A204.1 (cell line): ENCODE results near the gene ST6GALNAC3.
"Not testable (repeated sequence)": the region's sequence is repeated elsewhere in the genome, so short reads cannot be mapped to it uniquely, and the experiment has no call there.

Experiments used
- FAIRE-seq: peaks from 2 replicates; lab custom pipeline; 2012; peaks lifted over from hg19 to GRCh38; lab: Jason Lieb, UNC

Gene ST6GALNAC3

GRCh38 chr1:76202670-76203069 is 128.1 kb downstream of the ST6GALNAC3 start:
- no peak for FAIRE-seq

- no peak for FAIRE-seq
Observed at GRCh38 chr1:76203127-76203526, 128.6 kb downstream of the ST6GALNAC3 start.

GRCh38 chr1:76209238-76209637 is 134.7 kb downstream of the ST6GALNAC3 start:
- FAIRE-seq: no peak

- no peak for FAIRE-seq
Observed at GRCh38 chr1:76209648-76210047, 135.1 kb downstream of the ST6GALNAC3 start.

GRCh38 chr1:76210160-76210559 is 135.6 kb downstream of the ST6GALNAC3 start:
- no peak for FAIRE-seq

GRCh38 chr1:76218888-76219287 is 144.3 kb downstream of the ST6GALNAC3 start:
- no peak for FAIRE-seq

GRCh38 chr1:76219366-76219818 is 144.8 kb downstream of the ST6GALNAC3 start:
- no peak for FAIRE-seq

- FAIRE-seq: no peak
Observed at GRCh38 chr1:76224752-76225151, 150.2 kb downstream of the ST6GALNAC3 start.

GRCh38 chr1:76225526-76225925 is 151.0 kb downstream of the ST6GALNAC3 start:
- no peak for FAIRE-seq

GRCh38 chr1:76227621-76228020 is 153.1 kb downstream of the ST6GALNAC3 start:
- no peak for FAIRE-seq

- no peak for FAIRE-seq
Observed at GRCh38 chr1:76229279-76230005, 154.9 kb downstream of the ST6GALNAC3 start.

GRCh38 chr1:76230842-76231281 is 156.3 kb downstream of the ST6GALNAC3 start:
- no peak for FAIRE-seq

GRCh38 chr1:76231320-76231719 is 156.8 kb downstream of the ST6GALNAC3 start:
- no peak for FAIRE-seq

GRCh38 chr1:76232666-76233065 is 158.1 kb downstream of the ST6GALNAC3 start:
- FAIRE-seq: no peak

- FAIRE-seq: no peak
Observed at GRCh38 chr1:76234061-76234460, 159.5 kb downstream of the ST6GALNAC3 start.

GRCh38 chr1:76237211-76237610 is 162.7 kb downstream of the ST6GALNAC3 start:
- no peak for FAIRE-seq

GRCh38 chr1:76238094-76238628 is 163.6 kb downstream of the ST6GALNAC3 start:
- FAIRE-seq: no peak

GRCh38 chr1:76239470-76239918 is 164.9 kb downstream of the ST6GALNAC3 start:
- no peak for FAIRE-seq

GRCh38 chr1:76240316-76240715 is 165.8 kb downstream of the ST6GALNAC3 start:
- no peak for FAIRE-seq

- FAIRE-seq: not testable (repeated sequence)
Observed at GRCh38 chr1:76242587-76242986, 168.0 kb downstream of the ST6GALNAC3 start.

GRCh38 chr1:76247261-76247852 is 172.8 kb downstream of the ST6GALNAC3 start:
- FAIRE-seq: no peak

- FAIRE-seq: no peak
Observed at GRCh38 chr1:76250271-76250670, 175.7 kb downstream of the ST6GALNAC3 start.

- no peak for FAIRE-seq
Observed at GRCh38 chr1:76252431-76252830, 177.9 kb downstream of the ST6GALNAC3 start.
